A673 (cell line): ENCODE measurements around the gene TAF5L. TPM values are rescaled to one million over a fixed set of nuclear protein-coding genes. Genes with fewer than 3 reads are reported as not detected.

Source experiments
- BruUV-seq: library from RNA; stranded (reverse); fragments of 400-500 nt; replicated peaks from 2 replicates; lab custom pipeline; 2021; lab: Mats Ljungman, UMichigan
- CTCF ChIA-PET: fragments of 300-600 bp; sonication (Branson Sonifier 250); formaldehyde crosslinking; loops from one replicate; lab custom pipeline; 2022; ENCODE audit warnings: antibody characterized with exemption; lab: Charles Lee
- POLR2A ChIA-PET: fragments of 300-600 bp; sonication (Branson Sonifier 250); formaldehyde crosslinking; loops from one replicate; lab custom pipeline; 2022; ENCODE audit warnings: antibody characterized with exemption; ENCODE audit not compliant: low non-redundant PET; lab: Charles Lee
- DNase-seq: peaks from one replicate; pipeline ENCODE4 v3.0.0-alpha.2; 2015; ENCODE audit warnings: low spot score
- H3K27ac ChIP-seq: fragments of 200-600 bp; sonication (generic); 2 replicates; pipeline ENCODE4 v1.5.1; 2016; ENCODE audit warnings: mixed run types, low read depth, mild to moderate bottlenecking, mixed read lengths, antibody characterized with exemption, low read length; ENCODE audit not compliant: poor library complexity, severe bottlenecking
- H3K27me3 ChIP-seq: fragments of 200-600 bp; sonication (generic); replicated peaks from 2 replicates; pipeline ENCODE4 v1.6.1; 2017; ENCODE audit warnings: mixed run types, low read depth, mild to moderate bottlenecking, mixed read lengths, antibody characterized with exemption, low read length; ENCODE audit not compliant: insufficient read depth, poor library complexity
- H3K36me3 ChIP-seq: fragments of 200-600 bp; sonication (generic); 2 replicates; pipeline ENCODE4 v1.6.1; 2016; ENCODE audit warnings: mixed run types, mild to moderate bottlenecking, mixed read lengths, antibody characterized with exemption, low read length; ENCODE audit not compliant: insufficient read depth, poor library complexity, severe bottlenecking
- H3K4me1 ChIP-seq: fragments of 200-600 bp; sonication (generic); 2 replicates; pipeline ENCODE4 v1.6.1; 2017; ENCODE audit warnings: mixed run types, mild to moderate bottlenecking, mixed read lengths, antibody characterized with exemption, low read length; ENCODE audit not compliant: insufficient read depth, poor library complexity, severe bottlenecking
- H3K4me3 ChIP-seq: fragments of 200-600 bp; sonication (generic); 2 replicates; pipeline ENCODE4 v1.5.1; 2016; ENCODE audit warnings: low read depth, mixed run types, mild to moderate bottlenecking, mixed read lengths, low read length; ENCODE audit not compliant: poor library complexity, severe bottlenecking
- H3K9me3 ChIP-seq: fragments of 200-600 bp; sonication (generic); 2 replicates; pipeline ENCODE4 v1.6.1; 2016; ENCODE audit warnings: mixed run types, low read depth, mild to moderate bottlenecking, mixed read lengths, antibody characterized with exemption, low read length; ENCODE audit not compliant: poor library complexity, severe bottlenecking
- EZH2 ChIP-seq: fragments of 200-600 bp; sonication (generic); IDR thresholded peaks from 2 replicates; pipeline ENCODE4 v1.6.1; 2017; ENCODE audit warnings: borderline replicate concordance, low read depth, mild to moderate bottlenecking, mixed read lengths, antibody characterized with exemption, low read length; ENCODE audit not compliant: poor library complexity, severe bottlenecking
- intact Hi-C: fragments of 100-400 bp; cut with micrococcal nuclease; formaldehyde crosslinking; loops from one replicate; pipeline ENCODE4 v1.10.0; 2022; ENCODE audit not compliant: unreplicated experiment
- total RNA-seq: library from RNA; stranded (reverse); gene quantifications from 2 replicates; pipeline ENCODE4 v1.2.3, GENCODE V29; 2021
- TF ChIP-seq, protein P1 (sequence below): fragments of 300-800, 200-600 bp; sonication (generic); conservative IDR thresholded peaks from 2 replicates; pipeline ENCODE4 v1.5.1; 2017; ENCODE audit warnings: low read depth, mild to moderate bottlenecking, antibody characterized with exemption, low read length, moderate library complexity, mixed read lengths

The TAF5L gene
- total RNA-seq, 1 experiment from 2014 or later: 33.4 TPM

GRCh38 chr1:229554886-229555621, 70.9 kb downstream of the TAF5L start:
- peak overlapping the region; percentile 46 for H3K27ac ChIP-seq
- DNase-seq: no peak
- BruUV-seq: no TSS peak
- no peak overlapping the region for H3K4me3 ChIP-seq
- no peaks in the 10 kb centered on the region for H3K27me3 ChIP-seq
- intact Hi-C loops: no loop called here
- POLR2A ChIA-PET: no interaction called here
- CTCF ChIA-PET: no interaction called here
- H3K36me3 ChIP-seq: no peaks in the 10 kb centered on the region
- peaks cover 25% of the 10 kb centered on the region for H3K4me1 ChIP-seq
- TF ChIP-seq, protein P1, sequence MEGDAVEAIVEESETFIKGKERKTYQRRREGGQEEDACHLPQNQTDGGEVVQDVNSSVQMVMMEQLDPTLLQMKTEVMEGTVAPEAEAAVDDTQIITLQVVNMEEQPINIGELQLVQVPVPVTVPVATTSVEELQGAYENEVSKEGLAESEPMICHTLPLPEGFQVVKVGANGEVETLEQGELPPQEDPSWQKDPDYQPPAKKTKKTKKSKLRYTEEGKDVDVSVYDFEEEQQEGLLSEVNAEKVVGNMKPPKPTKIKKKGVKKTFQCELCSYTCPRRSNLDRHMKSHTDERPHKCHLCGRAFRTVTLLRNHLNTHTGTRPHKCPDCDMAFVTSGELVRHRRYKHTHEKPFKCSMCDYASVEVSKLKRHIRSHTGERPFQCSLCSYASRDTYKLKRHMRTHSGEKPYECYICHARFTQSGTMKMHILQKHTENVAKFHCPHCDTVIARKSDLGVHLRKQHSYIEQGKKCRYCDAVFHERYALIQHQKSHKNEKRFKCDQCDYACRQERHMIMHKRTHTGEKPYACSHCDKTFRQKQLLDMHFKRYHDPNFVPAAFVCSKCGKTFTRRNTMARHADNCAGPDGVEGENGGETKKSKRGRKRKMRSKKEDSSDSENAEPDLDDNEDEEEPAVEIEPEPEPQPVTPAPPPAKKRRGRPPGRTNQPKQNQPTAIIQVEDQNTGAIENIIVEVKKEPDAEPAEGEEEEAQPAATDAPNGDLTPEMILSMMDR: no peak
- no peak for TF ChIP-seq EZH2
- H3K9me3 ChIP-seq: no peaks in the 10 kb centered on the region

GRCh38 chr1:229553621-229554130, 72.2 kb downstream of the TAF5L start:
- intact Hi-C loops: no loop called here
- Histone ChIP-seq H3K9me3 (no peaks in the 10 kb centered on the region), H3K4me3 (no peak overlapping the region), H3K27me3 (no peaks in the 10 kb centered on the region), H3K4me1 (peaks cover 25% of the 10 kb centered on the region), H3K27ac (no peak overlapping the region), H3K36me3 (no peaks in the 10 kb centered on the region)
- TF ChIP-seq, protein P1: no peak
- no peak for TF ChIP-seq EZH2
- no TSS peak for BruUV-seq
- CTCF ChIA-PET: no interaction called here
- POLR2A ChIA-PET: no interaction called here
- no peak for DNase-seq

DNA sequence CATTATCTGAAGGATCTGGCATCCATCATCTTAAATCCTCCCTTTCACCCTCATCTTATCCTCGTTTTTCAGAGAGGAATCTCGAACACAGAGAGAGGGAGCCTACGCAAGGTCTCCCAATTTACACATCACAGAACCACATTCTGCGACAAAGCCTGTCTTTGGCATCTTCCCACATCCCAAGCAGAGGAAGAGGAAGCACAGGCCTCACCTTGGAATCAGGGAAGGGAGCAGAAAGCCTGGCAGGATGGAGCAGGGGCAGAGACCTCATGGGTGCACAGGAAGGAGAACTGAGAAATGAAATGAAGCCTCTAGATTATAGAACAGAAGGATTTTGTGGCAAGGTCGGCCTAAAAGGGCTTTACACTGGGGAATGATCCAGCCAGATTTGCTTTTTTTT, 73.2 kb downstream of the TAF5L start:
- H3K36me3 ChIP-seq: no peaks in the 10 kb centered on the region
- H3K4me1 ChIP-seq: peaks cover 25% of the 10 kb centered on the region
- H3K27ac ChIP-seq: no peak overlapping the region
- no TSS peak for BruUV-seq
- POLR2A ChIA-PET: no interaction called here
- H3K9me3 ChIP-seq: no peaks in the 10 kb centered on the region
- intact Hi-C loops: no loop called here
- CTCF ChIA-PET: no interaction called here
- no peaks in the 10 kb centered on the region for H3K27me3 ChIP-seq
- H3K4me3 ChIP-seq: no peak overlapping the region
- DNase-seq: no peak
- TF ChIP-seq EZH2: no peak
